Activated CD8-positive, alpha-beta T cell treated with anti-CD3 and anti-CD28 coated beads, Interleukin-2, amount 10 ng/mL, durations not matched to agents 7 days and 5 days (primary cell): Measurements from ENCODE around the gene RIMS3. TPM values are rescaled to one million over a fixed set of nuclear protein-coding genes. Genes with fewer than 3 reads are reported as not detected.
A peak's percentile ranks its signal among the peaks of the same experiment; 100 is the strongest.

Source experiments
- ATAC-seq: fragments of 150-1000 bp; cut with Tn5 transposase; one replicate; pipeline ENCODE4 v1.10.0; 2021; ENCODE audit warnings: moderate library complexity
- CTCF ChIA-PET: fragments of 350-600 bp; sonication (Branson Sonifier 250); formaldehyde crosslinking; loops from one replicate; lab custom pipeline; 2021; ENCODE audit warnings: antibody characterized with exemption; lab: Charles Lee
- POLR2A ChIA-PET: fragments of 350-600 bp; sonication (Branson Sonifier 250); formaldehyde crosslinking; loops from one replicate; lab custom pipeline; 2021; ENCODE audit warnings: antibody characterized with exemption; lab: Charles Lee
- DNase-seq: peaks from one replicate; pipeline ENCODE4 v3.0.0-alpha.2; 2020
- H3K27ac Mint-ChIP-seq: one replicate; pipeline ENCODE4 v1.8.0; 2021; ENCODE audit warnings: mild to moderate bottlenecking, mixed read lengths
- H3K27me3 Mint-ChIP-seq: one replicate; pipeline ENCODE4 v1.8.0; 2021; ENCODE audit warnings: low read depth, mixed read lengths
- H3K36me3 Mint-ChIP-seq: one replicate; pipeline ENCODE4 v1.8.0; 2021; ENCODE audit warnings: low read depth, mixed read lengths
- H3K4me1 Mint-ChIP-seq: one replicate; pipeline ENCODE4 v1.8.0; 2021; ENCODE audit warnings: low read depth, mixed read lengths
- H3K4me3 Mint-ChIP-seq: one replicate; pipeline ENCODE4 v1.8.0; 2021; ENCODE audit warnings: mild to moderate bottlenecking, mixed read lengths
- H3K9me3 Mint-ChIP-seq: one replicate; pipeline ENCODE4 v1.8.0; 2022; ENCODE audit warnings: mixed read lengths; ENCODE audit not compliant: insufficient read depth
- total RNA-seq, 2 experiments: library from RNA; stranded (reverse); gene quantifications; one replicate each; pipeline ENCODE4 v1.2.3, GENCODE V29; 2021

The RIMS3 gene
- total RNA-seq, 2 experiments from 2014 or later: 4.7 to 6.2 TPM

DNA sequence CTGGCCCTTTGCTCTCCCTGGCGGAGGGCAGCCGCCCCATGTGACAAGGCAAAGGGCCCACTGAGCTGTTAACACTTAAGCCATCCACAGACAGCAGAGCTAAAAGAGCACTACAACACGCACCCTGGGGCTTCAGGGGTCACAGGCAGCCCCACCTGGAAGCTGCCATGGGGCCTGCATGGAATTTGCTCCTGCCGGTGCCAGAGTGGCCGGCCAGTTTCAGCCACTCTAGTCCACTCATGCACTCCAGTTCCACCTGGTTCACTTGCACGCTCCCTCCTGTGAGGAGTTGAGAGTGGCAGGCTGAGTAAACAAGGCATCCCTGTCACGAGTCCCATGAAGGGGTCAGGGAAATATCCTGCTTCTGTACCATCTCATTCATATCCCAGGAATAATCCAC, 55.3 kb downstream of the RIMS3 start:
- POLR2A ChIA-PET: no interaction called here
- peaks cover 2% of the 10 kb centered on the region for H3K27me3 Mint-ChIP-seq

DNA sequence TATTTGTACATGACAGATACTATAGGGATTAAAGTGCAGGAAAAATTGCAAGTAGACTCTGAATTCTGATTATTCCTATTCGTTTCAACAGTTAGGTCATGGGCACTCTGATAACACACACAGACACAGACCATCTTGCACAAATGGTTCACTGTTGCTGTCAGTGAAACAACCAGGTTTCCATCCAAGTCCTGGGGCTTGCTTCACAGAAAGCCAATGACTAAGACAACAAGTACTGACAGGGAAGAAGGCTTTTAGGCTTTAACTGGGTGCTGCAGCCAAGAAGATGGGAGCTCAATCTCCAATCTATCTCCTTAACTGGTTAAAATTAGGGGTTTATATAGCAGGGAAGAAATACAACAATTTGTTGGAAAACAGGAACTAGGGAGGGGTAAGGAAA, 57.6 kb downstream of the RIMS3 start:
- H3K9me3 Mint-ChIP-seq: no peaks in the 10 kb centered on the region
- ChIA-PET CTCF (interaction anchor here (1.8 kb wide), 1 partner anchor 61 kb away, joined by 4 read pairs; no protein-coding TSS in a partner anchor), POLR2A (no interaction called here)
- H3K27me3 Mint-ChIP-seq: no peaks in the 10 kb centered on the region
- no peaks in the 10 kb centered on the region for H3K4me1 Mint-ChIP-seq
- DNase-seq (no peak), ATAC-seq (no peak)
- H3K36me3 Mint-ChIP-seq: no peaks in the 10 kb centered on the region
- no peak overlapping the region for H3K27ac Mint-ChIP-seq
- H3K4me3 Mint-ChIP-seq: no peak overlapping the region

More for the DNA sequence above, 55.3 kb downstream of the RIMS3 start:
- H3K36me3 Mint-ChIP-seq: no peaks in the 10 kb centered on the region
- CTCF ChIA-PET: interaction anchor here (1.1 to 2.1 kb wide), 3 partner anchors 59 to 239 kb away, joined by 3 to 10 read pairs (median 4); no protein-coding TSS in a partner anchor
- DNase-seq: no peak
- H3K4me1 Mint-ChIP-seq: no peaks in the 10 kb centered on the region
- no peak for ATAC-seq
- no peak overlapping the region for H3K27ac Mint-ChIP-seq
- no peak overlapping the region for H3K4me3 Mint-ChIP-seq
- H3K9me3 Mint-ChIP-seq: no peaks in the 10 kb centered on the region

DNA sequence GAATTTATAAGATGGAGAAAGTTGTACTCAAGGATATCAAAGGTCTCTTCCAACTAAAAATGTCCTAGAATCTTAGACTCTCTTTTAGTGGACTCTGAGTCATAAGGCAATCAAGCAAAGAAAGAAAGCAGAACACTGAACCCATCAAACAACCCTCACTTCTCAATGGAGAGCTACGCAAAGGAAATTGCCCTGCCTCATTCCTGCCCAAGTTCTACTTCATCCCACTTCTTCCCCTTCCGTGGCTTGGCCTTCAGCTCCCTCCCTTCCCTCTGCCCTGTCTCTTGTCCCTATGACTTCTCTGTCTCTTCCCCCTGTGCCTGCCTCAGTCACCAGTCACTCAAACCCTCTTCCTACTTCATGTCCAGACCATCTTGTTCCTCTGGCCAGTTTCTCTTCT, 58.5 kb downstream of the RIMS3 start:
- Mint-ChIP-seq H3K4me3 (no peak overlapping the region), H3K9me3 (no peaks in the 10 kb centered on the region), H3K36me3 (no peaks in the 10 kb centered on the region), H3K4me1 (no peaks in the 10 kb centered on the region), H3K27me3 (peaks cover 3% of the 10 kb centered on the region), H3K27ac (no peak overlapping the region)
- no peak for ATAC-seq
- no peak for DNase-seq
- CTCF ChIA-PET: interaction anchor here (1.8 kb wide), 1 partner anchor 62 kb away, joined by 4 read pairs; no protein-coding TSS in a partner anchor
- POLR2A ChIA-PET: no interaction called here

DNA sequence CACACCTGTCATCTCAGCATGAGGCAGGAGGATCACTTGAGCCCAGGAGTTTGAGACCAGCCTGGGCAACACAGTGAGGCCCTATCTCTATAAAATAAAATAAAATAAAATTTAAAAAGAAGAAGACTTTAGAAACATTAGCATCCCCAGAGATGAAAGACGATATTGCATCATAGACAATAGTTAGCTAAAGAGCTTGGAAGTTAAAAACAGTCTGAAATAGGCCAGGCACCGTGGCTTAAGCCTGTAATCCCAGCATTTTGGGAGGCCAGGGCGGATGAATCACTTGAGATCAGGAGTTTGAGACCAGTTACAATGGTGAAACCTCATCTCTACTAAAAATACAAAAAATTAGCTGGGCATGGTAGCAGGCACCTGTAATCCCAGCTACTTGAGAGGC, 59.3 kb downstream of the RIMS3 start:
- no peak overlapping the region for H3K27ac Mint-ChIP-seq
- H3K36me3 Mint-ChIP-seq: no peaks in the 10 kb centered on the region
- no peak overlapping the region for H3K4me3 Mint-ChIP-seq
- no peak for DNase-seq
- CTCF ChIA-PET: interaction anchor here (0.7 to 1.8 kb wide), 2 partner anchors 60 to 63 kb away, joined by 3 to 4 read pairs; no protein-coding TSS in a partner anchor
- H3K27me3 Mint-ChIP-seq: peaks cover 3% of the 10 kb centered on the region
- H3K9me3 Mint-ChIP-seq: no peaks in the 10 kb centered on the region
- no peak for ATAC-seq
- no peaks in the 10 kb centered on the region for H3K4me1 Mint-ChIP-seq
- POLR2A ChIA-PET: no interaction called here

DNA sequence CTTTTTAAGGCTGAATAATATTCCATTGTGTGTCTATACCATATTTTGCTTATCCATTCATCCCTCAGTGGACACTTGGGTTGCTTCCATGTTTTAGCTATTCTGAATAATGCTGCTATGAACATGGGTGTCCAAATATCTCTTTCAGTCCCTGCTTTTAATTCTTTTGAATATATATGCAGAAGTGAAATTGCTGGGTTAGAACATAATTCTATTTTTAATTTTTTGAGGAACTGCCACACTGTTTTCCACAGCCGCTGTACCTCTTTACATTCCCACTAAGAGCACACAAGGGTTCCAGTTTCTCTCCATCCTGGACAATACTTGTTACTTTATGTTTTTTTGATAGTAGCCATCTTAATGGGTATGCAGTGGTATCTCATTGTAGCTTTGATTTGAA, 65.6 kb downstream of the RIMS3 start:
- Mint-ChIP-seq H3K4me1 (peaks cover 1% of the 10 kb centered on the region), H3K27me3 (peaks cover 15% of the 10 kb centered on the region), H3K9me3 (no peaks in the 10 kb centered on the region), H3K27ac (no peak overlapping the region), H3K4me3 (no peak overlapping the region), H3K36me3 (no peaks in the 10 kb centered on the region)
- POLR2A ChIA-PET: no interaction called here
- ATAC-seq (no peak), DNase-seq (no peak)
- CTCF ChIA-PET: no interaction called here

DNA sequence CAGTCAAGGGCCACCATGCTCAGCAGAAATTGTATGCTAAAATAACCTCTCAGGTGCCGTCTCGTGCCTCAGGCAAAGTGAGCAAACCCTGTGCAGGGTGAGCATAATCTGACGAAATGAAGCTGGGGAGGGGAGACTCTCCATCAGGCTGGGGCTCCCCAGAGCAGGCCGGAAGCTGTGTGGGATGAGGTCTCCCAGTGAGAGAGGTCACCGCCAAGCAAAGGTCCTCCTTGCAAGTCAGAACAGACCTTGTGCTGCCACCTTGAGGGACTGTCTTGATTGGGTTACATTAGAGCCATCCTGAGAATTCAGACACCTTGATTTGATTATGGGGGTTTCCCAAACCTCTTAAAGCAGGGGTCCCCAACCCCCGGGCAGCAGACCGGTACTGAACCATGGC, 69.9 kb downstream of the RIMS3 start:
- no peak overlapping the region for H3K27ac Mint-ChIP-seq
- peaks cover 8% of the 10 kb centered on the region for H3K27me3 Mint-ChIP-seq
- ChIA-PET POLR2A (no interaction called here), CTCF (interaction anchor here (1.3 kb wide), 1 partner anchor 357 kb away, joined by 3 read pairs; no protein-coding TSS in a partner anchor)
- peaks cover 20% of the 10 kb centered on the region for H3K4me1 Mint-ChIP-seq
- DNase-seq (no peak), ATAC-seq (no peak)
- no peak overlapping the region for H3K4me3 Mint-ChIP-seq
- no peaks in the 10 kb centered on the region for H3K9me3 Mint-ChIP-seq
- H3K36me3 Mint-ChIP-seq: no peaks in the 10 kb centered on the region

DNA sequence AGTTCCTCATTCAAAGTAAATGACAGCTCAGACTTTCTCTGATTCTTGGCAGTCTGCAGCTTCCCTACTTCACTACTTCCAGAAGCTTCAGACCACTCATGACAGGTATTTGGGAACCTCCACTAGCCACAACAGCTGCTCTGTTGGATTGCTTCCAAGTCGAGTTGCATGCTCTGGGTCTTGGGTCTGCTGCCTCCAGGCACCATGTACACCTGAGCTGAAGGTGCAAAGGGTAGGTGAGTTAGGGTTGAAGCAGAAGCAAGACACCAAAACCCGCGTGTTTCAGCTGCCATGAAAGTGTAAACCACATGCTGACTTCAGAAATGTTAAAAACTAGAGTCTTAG, 71.3 kb downstream of the RIMS3 start:
- DNase-seq (no peak), ATAC-seq (no peak)
- Mint-ChIP-seq H3K27ac (no peak overlapping the region), H3K4me3 (no peak overlapping the region), H3K4me1 (peaks cover 21% of the 10 kb centered on the region), H3K27me3 (peaks cover 8% of the 10 kb centered on the region), H3K36me3 (no peaks in the 10 kb centered on the region), H3K9me3 (no peaks in the 10 kb centered on the region)
- ChIA-PET POLR2A (interaction anchor here (1.1 kb wide), 1 partner anchor 135 kb away, joined by 4 read pairs; no protein-coding TSS in a partner anchor), CTCF (interaction anchor here (1.0 to 1.3 kb wide), 4 partner anchors 75 to 358 kb away, joined by 3 to 5 read pairs (median 3); no protein-coding TSS in a partner anchor)

DNA sequence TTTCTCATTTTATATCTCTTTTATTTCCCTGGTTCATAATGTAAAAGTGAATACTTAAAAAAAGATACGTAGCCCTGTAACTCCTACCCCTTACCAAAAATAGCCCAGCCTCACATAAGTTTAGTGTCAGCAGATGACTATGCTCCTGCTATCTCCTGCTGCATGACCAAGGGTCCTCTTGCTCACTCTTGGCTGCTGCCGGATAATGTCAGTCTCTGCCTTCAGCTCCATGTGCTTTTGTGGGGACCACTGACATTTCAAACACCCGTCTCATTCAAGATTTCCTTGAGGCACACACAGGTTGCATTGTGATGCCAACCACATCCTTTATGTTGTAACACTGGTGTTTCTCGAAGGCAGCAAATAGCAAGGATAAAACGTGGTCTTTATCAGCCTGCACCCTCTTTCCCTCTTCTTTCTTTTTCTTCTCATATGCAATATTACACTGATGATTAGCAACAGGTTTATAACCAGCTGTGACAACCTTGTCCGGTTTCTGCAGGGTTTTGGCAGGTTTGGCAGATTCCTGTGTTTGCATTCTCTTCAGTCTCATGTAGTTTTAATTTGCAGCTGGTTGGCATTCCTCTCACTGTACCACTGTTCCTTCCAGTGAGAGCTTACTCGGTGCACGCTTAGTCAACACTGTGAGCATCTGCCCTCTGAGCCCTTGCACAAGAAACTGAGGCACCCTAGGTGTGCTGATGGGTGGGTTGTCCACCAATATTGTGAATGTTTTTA, 71.9 kb downstream of the RIMS3 start:
- Mint-ChIP-seq H3K36me3 (no peaks in the 10 kb centered on the region), H3K4me3 (no peak overlapping the region), H3K9me3 (no peaks in the 10 kb centered on the region), H3K27me3 (peaks cover 5% of the 10 kb centered on the region), H3K27ac (no peak overlapping the region), H3K4me1 (peaks cover 21% of the 10 kb centered on the region)
- no peak for ATAC-seq
- CTCF ChIA-PET: interaction anchor here (1.0 to 1.4 kb wide), 5 partner anchors 12 to 359 kb away, joined by 3 to 5 read pairs (median 3); no protein-coding TSS in a partner anchor
- DNase-seq: no peak
- POLR2A ChIA-PET: interaction anchor here (1.1 kb wide), 1 partner anchor 135 kb away, joined by 4 read pairs; no protein-coding TSS in a partner anchor

DNA sequence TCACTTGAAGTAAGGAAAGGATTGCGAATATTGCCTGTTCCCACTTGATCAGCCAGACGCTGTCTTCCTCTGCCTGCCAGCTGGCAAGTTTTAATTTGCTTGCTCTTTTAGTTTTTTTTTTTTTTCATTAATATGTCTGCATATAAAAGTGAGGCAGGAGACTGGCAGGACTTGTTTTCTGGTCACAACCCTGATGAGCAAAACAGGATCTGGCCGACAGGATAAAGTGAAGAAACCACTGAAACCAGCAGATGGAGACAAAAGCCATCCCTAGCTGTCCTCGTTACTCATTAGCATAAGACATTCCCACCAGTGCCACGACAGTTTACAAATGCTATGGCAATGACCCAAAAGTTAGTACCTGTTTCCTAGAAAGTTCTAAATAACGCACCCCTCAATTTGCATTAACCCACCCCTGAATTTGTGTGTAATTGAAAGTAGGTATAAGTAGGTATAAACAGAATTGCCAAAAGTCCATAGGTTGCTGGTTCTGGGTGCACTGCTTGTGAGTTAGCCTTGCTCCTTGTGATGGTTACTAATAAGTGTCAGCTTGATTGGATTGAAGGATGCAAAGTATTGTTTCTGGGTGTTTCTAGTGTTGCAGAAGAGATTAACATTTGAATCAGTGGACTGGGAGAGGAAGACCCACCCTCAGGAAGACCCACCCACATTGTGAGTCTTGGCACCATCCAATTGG, 73.2 kb downstream of the RIMS3 start:
- DNase-seq: peak; percentile 33
- H3K9me3 Mint-ChIP-seq: no peaks in the 10 kb centered on the region

DNA sequence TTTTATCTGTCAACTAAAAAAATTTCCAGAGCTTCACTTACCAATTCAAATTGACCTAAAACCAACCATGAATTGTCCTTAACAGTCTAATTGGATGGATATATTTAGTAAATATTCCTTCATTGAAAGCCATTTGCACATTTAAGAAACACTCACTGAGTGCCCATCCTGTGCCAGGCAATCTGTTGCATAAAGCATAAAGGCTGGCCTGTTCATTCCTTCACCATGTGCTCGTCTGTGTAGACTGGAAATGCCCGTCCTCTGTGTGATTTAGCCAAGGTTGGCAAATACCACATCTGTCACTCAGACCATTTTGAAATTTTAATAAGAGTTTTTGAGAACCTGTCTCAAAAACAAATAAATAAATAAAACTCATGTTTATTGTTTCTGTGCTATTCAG, 76.9 kb downstream of the RIMS3 start:
- CTCF ChIA-PET: interaction anchor here (1.3 to 1.6 kb wide), 3 partner anchors 14 to 81 kb away, joined by 4 to 5 read pairs (median 4); no protein-coding TSS in a partner anchor
- H3K27ac Mint-ChIP-seq: no peak overlapping the region
- H3K9me3 Mint-ChIP-seq: no peaks in the 10 kb centered on the region
- no peak overlapping the region for H3K4me3 Mint-ChIP-seq
- DNase-seq: no peak
- no peaks in the 10 kb centered on the region for H3K36me3 Mint-ChIP-seq
- POLR2A ChIA-PET: no interaction called here
- no peak for ATAC-seq
- peaks cover 14% of the 10 kb centered on the region for H3K4me1 Mint-ChIP-seq
- peaks cover 10% of the 10 kb centered on the region for H3K27me3 Mint-ChIP-seq

More for the DNA sequence above, 73.2 kb downstream of the RIMS3 start:
- CTCF ChIA-PET: interaction anchor here (1.4 kb wide), 1 partner anchor 11 kb away, joined by 3 read pairs; no protein-coding TSS in a partner anchor
- Mint-ChIP-seq H3K4me3 (no peak overlapping the region), H3K4me1 (peaks cover 21% of the 10 kb centered on the region), H3K27ac (no peak overlapping the region), H3K27me3 (peaks cover 6% of the 10 kb centered on the region), H3K36me3 (no peaks in the 10 kb centered on the region)
- POLR2A ChIA-PET: interaction anchor here (0.9 kb wide), 1 partner anchor 387 kb away, joined by 3 read pairs; the partner anchor contains the start of gene CTPS1
- ATAC-seq: no peak

DNA sequence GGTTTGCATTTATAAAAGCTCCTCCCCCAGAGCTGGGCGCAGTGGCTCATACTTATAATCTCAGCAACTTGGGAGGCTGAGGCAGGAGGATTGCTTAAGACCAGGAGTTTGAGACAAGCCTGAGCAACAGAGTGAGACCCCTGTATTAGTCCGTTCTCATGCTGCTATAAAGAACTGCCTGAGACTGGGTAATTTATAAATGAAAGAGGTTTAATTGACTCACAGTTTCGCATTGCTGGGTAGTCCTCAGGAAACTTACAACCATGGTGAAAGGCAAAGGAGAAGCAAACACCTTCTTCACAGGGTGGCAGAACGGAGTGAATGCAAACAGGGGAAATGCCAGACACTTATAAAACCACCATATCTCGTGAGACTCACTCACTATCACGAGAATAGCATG, 81.5 kb downstream of the RIMS3 start:
- Mint-ChIP-seq H3K27ac (no peak overlapping the region), H3K4me1 (peaks cover 9% of the 10 kb centered on the region), H3K9me3 (no peaks in the 10 kb centered on the region), H3K4me3 (no peak overlapping the region), H3K27me3 (peaks cover 10% of the 10 kb centered on the region), H3K36me3 (no peaks in the 10 kb centered on the region)
- POLR2A ChIA-PET: no interaction called here
- DNase-seq (no peak), ATAC-seq (no peak)
- CTCF ChIA-PET: interaction anchor here (1.1 kb wide), 1 partner anchor 53 kb away, joined by 3 read pairs; the partner anchor contains the start of gene ZNF684
